HG02798 (cell line): ENCODE measurements around the gene CHURC1.
"Not testable (repeated sequence)": the region's sequence is repeated elsewhere in the genome, so short reads cannot be mapped to it uniquely, and the experiment has no call there.

Source experiments
- ATAC-seq: cut with Tn5 transposase; IDR thresholded peaks from one replicate; pipeline ENCODE4 v1.9.1; 2021; ENCODE audit warnings: mild to moderate bottlenecking; ENCODE audit not compliant: unreplicated experiment, poor library complexity

Gene CHURC1

DNA sequence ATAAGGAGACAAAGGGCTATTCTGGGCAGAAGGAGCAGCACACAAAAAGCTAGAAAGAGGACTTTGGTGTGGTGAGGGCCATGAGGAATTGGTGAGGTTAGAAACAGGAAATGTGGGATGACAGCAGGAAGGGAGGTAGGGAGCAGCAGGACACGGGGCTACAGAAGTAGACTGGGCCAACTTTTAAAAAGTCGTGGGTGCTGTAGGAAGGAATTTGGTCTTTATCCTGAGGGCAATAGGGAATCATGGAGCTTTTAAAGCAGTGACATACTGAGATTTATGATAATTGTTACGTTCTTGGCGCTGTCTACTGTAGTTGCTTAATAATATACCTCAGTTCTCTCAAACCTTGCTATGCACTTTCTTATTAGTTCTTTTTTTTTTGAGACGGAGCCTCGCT is 8.2 kb upstream of the CHURC1 start:
- ATAC-seq, result no peak

DNA sequence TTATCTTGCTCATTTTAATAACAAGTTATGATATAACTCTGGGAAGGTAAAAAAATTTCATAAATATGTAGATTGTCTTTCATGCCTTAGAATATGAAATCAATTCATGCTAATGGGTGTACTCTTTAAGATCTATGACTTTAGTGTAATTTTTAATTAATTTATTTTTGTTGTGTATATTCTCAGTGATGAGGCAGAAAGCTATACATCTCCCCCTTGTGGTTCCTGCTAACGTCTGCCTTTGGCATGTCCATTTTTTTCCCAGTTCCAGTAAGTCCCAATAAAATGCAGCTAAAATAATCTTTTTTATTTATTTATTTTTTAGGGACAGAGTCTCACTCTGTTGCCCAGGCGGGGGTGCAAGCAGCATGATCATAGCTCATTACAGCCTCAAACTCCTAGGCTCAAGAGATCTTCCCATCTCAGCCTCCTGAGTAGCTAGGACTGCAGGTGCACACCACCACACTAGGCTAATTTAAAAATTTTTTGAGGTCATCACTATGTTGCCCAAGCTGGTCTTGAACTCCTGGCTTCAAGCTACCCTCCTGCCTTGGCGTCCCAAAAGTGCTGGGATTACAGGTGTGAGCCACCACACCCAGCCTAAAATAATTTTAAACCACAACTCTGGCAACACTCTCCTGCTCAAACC is 3.3 kb upstream of the CHURC1 start:
- no peak for ATAC-seq

DNA sequence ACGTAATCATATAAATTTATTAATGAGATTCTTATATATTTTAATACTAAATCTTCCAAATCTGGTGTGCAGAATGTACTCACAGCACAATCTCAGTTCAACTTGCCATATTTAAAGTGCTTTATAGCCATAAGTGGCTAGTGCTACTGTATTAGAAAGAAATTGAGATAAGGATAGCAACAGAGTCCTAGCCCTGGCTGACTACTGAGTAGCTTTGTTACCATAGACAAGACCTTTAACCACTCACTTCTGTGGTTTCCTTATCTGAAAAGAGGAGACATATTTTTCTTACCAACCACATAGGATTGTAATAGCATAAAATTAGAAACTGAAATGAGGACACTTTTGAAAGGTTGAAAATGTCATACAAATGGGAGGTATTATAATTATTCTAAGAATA is 2.0 kb upstream of the CHURC1 start:
- ATAC-seq, result no peak

GRCh38 chr14:64913477-64913876 is 778 bp upstream of the CHURC1 start:
- ATAC-seq, result not testable (repeated sequence)

DNA sequence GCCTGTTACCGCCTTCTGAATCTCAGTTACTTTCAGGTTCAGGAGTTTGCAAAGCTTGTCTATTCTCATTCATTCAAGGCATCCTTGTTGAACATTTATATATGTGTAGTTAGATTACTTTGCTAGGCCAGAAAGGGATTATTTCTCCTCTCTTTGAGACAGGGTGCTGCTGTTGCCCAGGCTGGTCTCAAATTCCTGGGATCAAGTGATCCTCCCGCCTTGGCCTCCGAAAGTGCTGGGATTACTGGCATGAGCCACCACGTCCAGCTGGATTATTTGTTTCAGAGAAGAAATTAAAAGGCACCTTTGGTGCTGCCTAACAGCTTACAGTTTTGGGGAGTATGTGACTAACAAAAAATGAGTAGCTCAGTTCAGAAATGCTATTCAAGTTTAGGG is 772 bp downstream of the CHURC1 start:
- ATAC-seq, result no peak

DNA sequence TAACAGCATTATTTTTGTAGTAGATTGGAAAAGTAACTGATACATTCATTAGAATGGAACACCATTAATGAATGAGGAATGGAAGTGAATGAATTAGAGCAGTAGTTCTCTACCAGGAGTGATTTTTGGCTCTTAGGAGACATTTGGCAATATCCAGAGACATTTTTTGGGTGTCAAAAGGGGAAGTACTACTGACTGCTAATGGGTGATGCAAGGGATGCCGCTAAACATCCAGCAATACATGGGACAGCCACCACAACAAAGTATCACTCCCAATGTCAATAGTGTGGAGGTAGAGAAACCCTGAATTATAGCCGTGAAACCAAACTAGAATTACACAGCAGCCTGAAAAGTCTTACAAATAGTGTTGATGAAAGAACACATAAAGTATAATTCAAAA is 1.5 kb downstream of the CHURC1 start:
- ATAC-seq, result no peak

- no peak for ATAC-seq
These were observed 4.0 kb downstream of the CHURC1 start for GRCh38 chr14:64918216-64918615.

DNA sequence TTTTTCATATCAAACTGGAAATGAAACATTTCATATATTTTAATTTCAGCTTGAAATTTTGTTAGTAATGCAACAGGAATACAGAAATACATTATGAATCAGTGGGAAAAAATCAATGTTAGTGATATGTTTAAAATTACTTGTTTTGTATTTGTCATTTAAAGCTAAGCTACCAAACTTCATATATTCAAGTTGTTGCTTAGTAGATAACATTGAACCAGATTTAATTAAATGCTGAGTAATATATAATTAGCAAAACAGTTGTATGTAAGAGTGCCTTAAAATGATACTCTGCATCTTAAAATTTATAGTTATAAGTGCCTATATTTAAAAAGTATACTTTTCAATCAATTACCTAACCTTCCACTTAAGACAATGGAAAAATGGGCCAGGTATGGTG is 5.0 kb downstream of the CHURC1 start:
- ATAC-seq, result no peak

DNA sequence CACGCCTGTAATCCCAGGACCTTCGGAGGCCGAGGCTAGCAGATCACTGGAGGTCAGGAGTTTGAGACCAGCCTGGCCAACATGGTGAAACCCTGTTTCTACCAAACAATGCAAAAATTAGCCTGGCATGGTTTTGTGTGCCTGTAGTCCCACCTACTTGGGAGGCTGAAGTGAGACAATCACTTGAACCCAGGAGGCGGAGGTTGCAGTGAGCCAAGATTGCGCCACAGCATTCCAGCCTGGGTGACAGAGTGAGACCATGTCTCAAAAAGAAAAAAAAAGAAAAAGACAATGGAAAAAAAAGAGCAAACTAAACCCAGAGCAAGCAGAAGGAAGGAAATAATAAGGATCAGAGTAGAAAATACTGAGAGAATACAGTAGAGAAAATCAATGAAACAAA is 5.4 kb downstream of the CHURC1 start:
- ATAC-seq, result no peak

DNA sequence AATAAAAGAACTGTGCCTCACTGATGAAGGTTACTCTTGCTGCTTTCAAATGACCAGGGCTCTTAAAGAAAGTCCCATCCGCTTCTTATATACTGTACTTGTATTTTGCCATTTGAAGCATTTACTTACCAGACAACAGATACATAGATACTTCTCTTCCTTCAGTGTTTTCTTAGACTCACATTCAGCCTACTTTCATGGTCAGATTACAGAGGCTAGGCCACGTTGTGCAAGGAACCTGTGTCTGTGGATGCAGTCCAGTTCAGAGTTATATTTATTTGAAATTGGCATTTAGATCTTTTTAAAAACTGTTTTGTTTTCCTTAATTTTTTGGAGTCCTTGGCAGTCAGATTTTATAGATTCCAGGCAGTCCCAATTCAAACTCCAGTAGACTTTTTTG is 6.2 kb downstream of the CHURC1 start:
- no peak for ATAC-seq

- no peak for ATAC-seq
These were observed 8.8 kb downstream of the CHURC1 start for GRCh38 chr14:64923015-64923414.

- no peak for ATAC-seq
These were observed 12.2 kb downstream of the CHURC1 start for GRCh38 chr14:64926398-64926995.

GRCh38 chr14:64927031-64927430 is 12.8 kb downstream of the CHURC1 start:
- ATAC-seq, result no peak

- ATAC-seq, result peak; percentile 76
These were observed 14.2 kb downstream of the CHURC1 start for GRCh38 chr14:64928239-64929013.

GRCh38 chr14:64929014-64929359 is 14.7 kb downstream of the CHURC1 start:
- ATAC-seq, result no peak

GRCh38 chr14:64930085-64930843 is 16.0 kb downstream of the CHURC1 start:
- ATAC-seq, result no peak

DNA sequence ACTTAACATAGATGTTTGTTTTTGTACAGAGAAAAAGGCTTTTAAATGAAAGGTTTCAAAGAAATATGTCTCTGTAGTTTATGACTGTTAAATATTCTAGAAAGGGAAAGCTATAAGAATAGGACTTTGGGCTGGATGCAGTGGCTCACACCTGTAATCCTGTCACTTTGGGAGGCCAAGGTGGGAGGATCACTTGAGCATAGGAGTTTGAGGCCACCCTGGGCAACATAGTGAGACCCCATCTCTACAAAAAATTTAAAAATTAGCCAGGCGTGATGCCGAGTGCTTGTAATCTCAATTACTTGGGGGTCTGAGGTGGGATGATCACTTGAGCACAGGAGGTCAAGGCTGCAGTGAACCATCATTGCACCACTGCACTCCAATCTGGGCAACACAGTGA is 16.9 kb downstream of the CHURC1 start:
- ATAC-seq, result no peak

DNA sequence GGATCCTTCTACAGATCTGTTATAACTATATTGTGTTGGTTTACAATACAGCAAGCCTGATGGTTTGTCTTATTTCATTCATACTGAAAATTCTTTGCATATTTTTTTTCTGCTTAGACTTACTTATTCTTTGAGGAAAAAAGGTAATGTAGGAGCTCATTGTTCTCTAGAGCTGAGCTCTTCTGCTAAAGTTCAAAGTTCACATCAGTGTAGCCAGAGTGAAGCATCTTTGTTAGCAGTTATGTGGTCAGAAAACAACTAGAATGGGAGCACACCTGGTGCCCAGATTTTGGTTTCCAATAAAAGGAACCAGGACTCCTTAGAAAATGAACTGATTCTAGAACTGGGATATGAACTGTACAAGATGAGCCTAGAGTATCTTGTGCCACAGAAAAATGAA is 18.0 kb downstream of the CHURC1 start:
- no peak for ATAC-seq

GRCh38 chr14:64934338-64934929 is 20.2 kb downstream of the CHURC1 start:
- ATAC-seq, result no peak

DNA sequence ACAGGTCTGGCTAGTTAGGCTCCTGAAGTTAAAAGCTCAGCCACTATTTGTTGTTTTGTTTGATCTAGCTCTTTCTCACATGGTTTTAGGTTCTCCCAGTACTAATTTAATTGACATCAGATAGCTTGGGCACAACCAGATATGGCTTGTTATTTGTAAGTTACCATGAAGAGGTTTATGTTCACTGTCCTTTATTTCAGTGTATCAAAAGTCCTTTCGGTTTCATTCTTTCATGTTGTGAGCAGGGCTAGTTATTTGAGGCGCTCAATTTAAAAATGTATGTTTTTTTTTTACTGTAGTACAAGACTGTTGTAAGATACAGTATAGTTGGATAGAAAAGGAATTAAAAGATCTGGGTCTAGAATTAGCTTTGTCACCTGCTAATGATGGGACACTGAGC is 21.3 kb downstream of the CHURC1 start:
- ATAC-seq, result no peak
